H9 (cell line): ENCODE measurements around the gene NLRP4. TPM values are rescaled to one million over a fixed set of nuclear protein-coding genes. Genes with fewer than 3 reads are reported as not detected.

Experiments
- DNase-seq: peaks from one replicate; pipeline ENCODE4 v3.0.0-alpha.2; 2017
- H2AFZ ChIP-seq: one replicate; pipeline ENCODE4 v1.6.1; 2013; ENCODE audit warnings: mild to moderate bottlenecking, low read length, control low read depth, moderate library complexity
- H2AK5ac ChIP-seq: 2 replicates; pipeline ENCODE4 v1.6.1; 2013; ENCODE audit warnings: low read length, control low read depth, mixed read lengths; ENCODE audit not compliant: insufficient read length
- H2BK120ac ChIP-seq: one replicate; pipeline ENCODE4 v1.6.1; 2013; ENCODE audit warnings: low read depth, mild to moderate bottlenecking, low read length, control low read depth, inconsistent platforms; ENCODE audit not compliant: poor library complexity, severe bottlenecking
- H2BK12ac ChIP-seq: 2 replicates; pipeline ENCODE4 v1.6.1; 2013; ENCODE audit warnings: low read length, control low read depth, mixed read lengths, low read depth; ENCODE audit not compliant: insufficient read length
- H2BK15ac ChIP-seq: 2 replicates; pipeline ENCODE4 v1.6.1; 2013; ENCODE audit warnings: low read depth, low read length, control low read depth
- H2BK20ac ChIP-seq: one replicate; pipeline ENCODE4 v1.6.1; 2013; ENCODE audit warnings: low read depth, mild to moderate bottlenecking, low read length, control low read depth, inconsistent platforms; ENCODE audit not compliant: poor library complexity, severe bottlenecking
- H2BK5ac ChIP-seq: 2 replicates; pipeline ENCODE4 v1.6.1; 2013; ENCODE audit warnings: low read length, control low read depth, mixed read lengths; ENCODE audit not compliant: insufficient read length
- H3K14ac ChIP-seq: 2 replicates; pipeline ENCODE4 v1.6.1; 2013; ENCODE audit warnings: low read length, control low read depth; ENCODE audit not compliant: insufficient read depth
- H3K18ac ChIP-seq: 2 replicates; pipeline ENCODE4 v1.6.1; 2013; ENCODE audit warnings: low read depth, mild to moderate bottlenecking, mixed read lengths, low read length, control low read depth; ENCODE audit not compliant: insufficient read length
- H3K23ac ChIP-seq: 2 replicates; pipeline ENCODE4 v1.6.1; 2013; ENCODE audit warnings: low read length, control low read depth, mixed read lengths, low read depth; ENCODE audit not compliant: insufficient read length
- H3K23me2 ChIP-seq: 2 replicates; pipeline ENCODE4 v1.6.1; 2013; ENCODE audit warnings: low read depth, mild to moderate bottlenecking, mixed read lengths, low read length, control low read depth; ENCODE audit not compliant: insufficient read length, poor library complexity, severe bottlenecking
- H3K27ac ChIP-seq: 2 replicates; pipeline ENCODE4 v1.5.1; 2013; ENCODE audit warnings: low read length, control low read depth, mixed read lengths, low read depth; ENCODE audit not compliant: insufficient read length
- H3K27me3 ChIP-seq: 2 replicates; pipeline ENCODE4 v1.6.1; 2013; ENCODE audit warnings: low read length, control low read depth, inconsistent platforms; ENCODE audit not compliant: insufficient read depth
- H3K4ac ChIP-seq: 2 replicates; pipeline ENCODE4 v1.6.1; 2013; ENCODE audit warnings: low read depth, mild to moderate bottlenecking, control low read depth, inconsistent platforms, low read length, moderate library complexity
- H3K4me1 ChIP-seq: 2 replicates; pipeline ENCODE4 v1.6.1; 2013; ENCODE audit warnings: low read length, control low read depth, inconsistent platforms; ENCODE audit not compliant: insufficient read depth
- H3K4me2 ChIP-seq: 2 replicates; pipeline ENCODE4 v1.6.1; 2013; ENCODE audit warnings: low read length, control low read depth, mixed read lengths; ENCODE audit not compliant: insufficient read length, insufficient read depth
- H3K56ac ChIP-seq: 2 replicates; pipeline ENCODE4 v1.6.1; 2013; ENCODE audit warnings: low read depth, mild to moderate bottlenecking, mixed read lengths, low read length, control low read depth; ENCODE audit not compliant: insufficient read length
- H3K79me1 ChIP-seq: 2 replicates; pipeline ENCODE4 v1.6.1; 2013; ENCODE audit warnings: low read depth, mild to moderate bottlenecking, moderate library complexity, low read length, control low read depth, inconsistent platforms; ENCODE audit not compliant: insufficient read depth, poor library complexity, severe bottlenecking
- H3K79me2 ChIP-seq: 2 replicates; pipeline ENCODE4 v1.6.1; 2013; ENCODE audit warnings: low read length, control low read depth, inconsistent platforms; ENCODE audit not compliant: insufficient read depth
- H3K9ac ChIP-seq: 2 replicates; pipeline ENCODE4 v1.6.1; 2013; ENCODE audit warnings: low read length, control low read depth, mixed read lengths; ENCODE audit not compliant: insufficient read length; ENCODE audit errors: extremely low read depth
- H3K9me3 ChIP-seq: one replicate; pipeline ENCODE4 v1.6.1; 2013; ENCODE audit warnings: low read depth, low read length, inconsistent platforms; ENCODE audit not compliant: control insufficient read depth
- H3T11ph ChIP-seq: one replicate; pipeline ENCODE4 v1.6.1; 2013; ENCODE audit warnings: mild to moderate bottlenecking, low read length, control low read depth, inconsistent platforms
- H4K20me1 ChIP-seq: one replicate; pipeline ENCODE4 v1.6.1; 2013; ENCODE audit not compliant: control insufficient read depth, insufficient read length, insufficient read depth
- H4K5ac ChIP-seq: 2 replicates; pipeline ENCODE4 v1.6.1; 2013; ENCODE audit warnings: low read depth, mild to moderate bottlenecking, mixed read lengths, low read length, control low read depth; ENCODE audit not compliant: insufficient read length
- H4K8ac ChIP-seq: replicated peaks from 2 replicates; pipeline ENCODE4 v1.6.1; 2013; ENCODE audit warnings: low read length, control low read depth, mixed read lengths, low read depth; ENCODE audit not compliant: insufficient read length
- H4K91ac ChIP-seq: 2 replicates; pipeline ENCODE4 v1.6.1; 2013; ENCODE audit warnings: low read depth, mild to moderate bottlenecking, moderate library complexity, mixed read lengths, low read length, control low read depth; ENCODE audit not compliant: insufficient read length
- H3K27ac Mint-ChIP-seq, 3 experiments: 2 replicates in 2 of 3; 3 replicates in 1 of 3; pipeline ENCODE4 v1.8.0; 2020 to 2021; ENCODE audit warnings: mixed read lengths in 3 of 3, mild to moderate bottlenecking in 1 of 3, moderate library complexity in 1 of 3
- H3K27me3 Mint-ChIP-seq: 2 replicates; pipeline ENCODE4 v1.8.0; 2021; ENCODE audit warnings: low read depth, mild to moderate bottlenecking, moderate library complexity, mixed read lengths
- H3K36me3 Mint-ChIP-seq, 3 experiments: 2 replicates in 2 of 3; 3 replicates in 1 of 3; pipeline ENCODE4 v1.8.0; 2020 to 2021; ENCODE audit warnings: low read depth in 3 of 3, mixed read lengths in 3 of 3; ENCODE audit not compliant: insufficient read depth in 1 of 3
- H3K4me1 Mint-ChIP-seq, 2 experiments: 2 replicates each; pipeline ENCODE4 v1.8.0; 2020; ENCODE audit warnings: mixed read lengths in 2 of 2
- H3K4me3 Mint-ChIP-seq, 2 experiments: 2 replicates in 1 of 2; 3 replicates in 1 of 2; pipeline ENCODE4 v1.8.0; 2020 to 2021; ENCODE audit warnings: mild to moderate bottlenecking in 2 of 2, mixed read lengths in 2 of 2, moderate library complexity in 1 of 2
- H3K9me3 Mint-ChIP-seq, 2 experiments: 2 replicates in 1 of 2; 3 replicates in 1 of 2; pipeline ENCODE4 v1.8.0; 2020; ENCODE audit warnings: mild to moderate bottlenecking in 2 of 2, mixed read lengths in 2 of 2, moderate library complexity in 1 of 2
- WGBS: extraction: QIAGEN DNeasy Blood & Tissue Kit; methylation state at CpG from one replicate; pipeline ENCODE4 v1.1.7; 2013; ENCODE audit warnings: missing lambda C conversion rate, low lambda C conversion rate, mixed read lengths; ENCODE audit not compliant: insufficient read length; ENCODE audit errors: extremely low coverage; 5-methylcytosine and 5-hydroxymethylcytosine counted together
- total RNA-seq: library from RNA; stranded (reverse); gene quantifications from 2 replicates; pipeline ENCODE4 v1.2.1, GENCODE V29; 2021
- TF ChIP-seq, protein P1 (sequence below): fragments of 200-600 bp; sonication (generic); conservative IDR thresholded peaks from 3 replicates; pipeline ENCODE4 v1.8.0; 2021; ENCODE audit warnings: antibody characterized with exemption, mild to moderate bottlenecking

The NLRP4 gene
- total RNA-seq, 1 experiment from 2014 or later = not detected

DNA sequence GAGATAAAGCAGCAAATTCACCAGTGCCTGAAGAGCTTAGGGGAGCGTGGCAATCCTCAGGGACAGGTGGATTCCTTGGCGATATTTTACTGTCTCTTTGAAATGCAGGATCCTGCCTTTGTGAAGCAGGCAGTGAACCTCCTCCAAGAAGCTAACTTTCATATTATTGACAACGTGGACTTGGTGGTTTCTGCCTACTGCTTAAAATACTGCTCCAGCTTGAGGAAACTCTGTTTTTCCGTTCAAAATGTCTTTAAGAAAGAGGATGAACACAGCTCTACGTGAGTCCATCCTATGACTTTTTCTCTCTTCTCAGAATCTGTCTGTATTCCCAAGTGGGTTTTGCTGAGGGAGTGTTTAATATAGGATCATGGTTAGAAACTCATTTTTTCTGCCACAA, 22.6 kb downstream of the NLRP4 start:
- Mint-ChIP-seq H3K4me3 (no peak overlapping the region), H3K27ac (no peak overlapping the region), H3K27me3 (peaks cover 3% of the 10 kb centered on the region), H3K36me3 (peaks cover 0 to 14% (median 8%) of the 10 kb centered on the region in 3 experiments; a peak in 5 of 7 replicates), H3K9me3 (peaks cover 86 to 93% of the 10 kb centered on the region in 2 experiments), H3K4me1 (no peaks in the 10 kb centered on the region)
- Histone ChIP-seq H3K4me2 (no peak overlapping the region), H3K9ac (no peak overlapping the region), H2BK20ac (no peak overlapping the region), H2BK120ac (no peak overlapping the region), H2BK12ac (no peak overlapping the region), H2BK15ac (no peak overlapping the region), H3K18ac (no peak overlapping the region), H3K23ac (no peak overlapping the region), H3K27me3 (no peaks in the 10 kb centered on the region), H2AFZ (no peak overlapping the region), H4K91ac (no peak overlapping the region), H2BK5ac (no peak overlapping the region), H4K5ac (no peak overlapping the region), H2AK5ac (no peak overlapping the region), H4K8ac (no peak overlapping the region), H3K56ac (no peak overlapping the region), H3K79me2 (no peaks in the 10 kb centered on the region), H3K9me3 (peaks cover 90% of the 10 kb centered on the region), H3K27ac (no peak overlapping the region), H3K14ac (no peak overlapping the region), H3K79me1 (no peaks in the 10 kb centered on the region), H3K4ac (no peak overlapping the region), H3K23me2 (no peaks in the 10 kb centered on the region), H4K20me1 (no peaks in the 10 kb centered on the region), H3T11ph (no peak overlapping the region), H3K4me1 (no peaks in the 10 kb centered on the region)
- TF ChIP-seq, protein P1, sequence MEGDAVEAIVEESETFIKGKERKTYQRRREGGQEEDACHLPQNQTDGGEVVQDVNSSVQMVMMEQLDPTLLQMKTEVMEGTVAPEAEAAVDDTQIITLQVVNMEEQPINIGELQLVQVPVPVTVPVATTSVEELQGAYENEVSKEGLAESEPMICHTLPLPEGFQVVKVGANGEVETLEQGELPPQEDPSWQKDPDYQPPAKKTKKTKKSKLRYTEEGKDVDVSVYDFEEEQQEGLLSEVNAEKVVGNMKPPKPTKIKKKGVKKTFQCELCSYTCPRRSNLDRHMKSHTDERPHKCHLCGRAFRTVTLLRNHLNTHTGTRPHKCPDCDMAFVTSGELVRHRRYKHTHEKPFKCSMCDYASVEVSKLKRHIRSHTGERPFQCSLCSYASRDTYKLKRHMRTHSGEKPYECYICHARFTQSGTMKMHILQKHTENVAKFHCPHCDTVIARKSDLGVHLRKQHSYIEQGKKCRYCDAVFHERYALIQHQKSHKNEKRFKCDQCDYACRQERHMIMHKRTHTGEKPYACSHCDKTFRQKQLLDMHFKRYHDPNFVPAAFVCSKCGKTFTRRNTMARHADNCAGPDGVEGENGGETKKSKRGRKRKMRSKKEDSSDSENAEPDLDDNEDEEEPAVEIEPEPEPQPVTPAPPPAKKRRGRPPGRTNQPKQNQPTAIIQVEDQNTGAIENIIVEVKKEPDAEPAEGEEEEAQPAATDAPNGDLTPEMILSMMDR = no peak
- WGBS = no CpG with 5 or more reads among the region's 5 CpGs
- no peak for DNase-seq
